ENCODE data around the gene PPP2R3B. TPM values are rescaled to one million over a fixed set of nuclear protein-coding genes. Genes with fewer than 3 reads are reported as not detected.
A peak's percentile ranks its signal among the peaks of the same experiment; 100 is the strongest.
"Not testable (repeated sequence)": the region's sequence is repeated elsewhere in the genome, so short reads cannot be mapped to it uniquely, and the experiment has no call there.

PPP2R3B gene
- total RNA-seq, 4 donors from 2014 or later = 9.7 to 15.2 (median 12.3) TPM

DNA sequence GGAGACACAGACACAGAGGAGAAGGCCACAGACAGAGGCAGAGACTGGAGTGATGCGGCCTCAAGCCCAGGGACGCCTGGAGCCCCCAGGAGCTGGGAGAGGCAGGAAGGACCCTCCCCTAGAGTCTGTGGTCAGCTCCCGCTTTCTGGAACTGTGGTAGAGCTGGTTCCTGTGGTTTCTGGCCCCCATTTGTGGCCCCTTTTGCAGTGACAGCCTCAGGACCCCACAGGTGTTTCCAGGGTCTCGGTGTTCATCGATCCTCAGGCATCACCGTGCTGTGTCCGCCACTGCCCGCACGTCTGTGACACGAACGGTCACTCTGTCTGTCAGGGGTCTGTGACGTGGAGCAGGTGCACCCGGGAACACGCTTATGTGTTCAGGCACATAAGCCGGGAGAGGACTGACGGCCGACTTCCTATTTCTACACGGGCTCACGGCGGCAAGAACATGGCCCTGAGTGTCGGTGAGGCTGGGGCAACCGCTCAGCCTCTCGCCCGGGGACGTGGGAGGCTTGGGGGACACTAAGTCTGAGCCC lies 76.0 kb downstream of the PPP2R3B start:
- Histone ChIP-seq H3K27ac (no peak overlapping the region), H3K36me3 (peaks cover 65 to 71% of the 10 kb centered on the region in 2 donors), H3K4me1 (no peaks in the 10 kb centered on the region), H3K9me3 (no peaks in the 10 kb centered on the region), H3K27me3 (no peaks in the 10 kb centered on the region), H3K4me3 (replicated peaks in 1 of 3) (no peak overlapping the region)
- WGBS, 2 donors = 92 to 97% methylated on average over 15 to 19 of the region's 25 CpGs
- no peak for TF ChIP-seq POLR2A (IDR thresholded peaks at IDR 0.05)
- TF ChIP-seq, protein P1, sequence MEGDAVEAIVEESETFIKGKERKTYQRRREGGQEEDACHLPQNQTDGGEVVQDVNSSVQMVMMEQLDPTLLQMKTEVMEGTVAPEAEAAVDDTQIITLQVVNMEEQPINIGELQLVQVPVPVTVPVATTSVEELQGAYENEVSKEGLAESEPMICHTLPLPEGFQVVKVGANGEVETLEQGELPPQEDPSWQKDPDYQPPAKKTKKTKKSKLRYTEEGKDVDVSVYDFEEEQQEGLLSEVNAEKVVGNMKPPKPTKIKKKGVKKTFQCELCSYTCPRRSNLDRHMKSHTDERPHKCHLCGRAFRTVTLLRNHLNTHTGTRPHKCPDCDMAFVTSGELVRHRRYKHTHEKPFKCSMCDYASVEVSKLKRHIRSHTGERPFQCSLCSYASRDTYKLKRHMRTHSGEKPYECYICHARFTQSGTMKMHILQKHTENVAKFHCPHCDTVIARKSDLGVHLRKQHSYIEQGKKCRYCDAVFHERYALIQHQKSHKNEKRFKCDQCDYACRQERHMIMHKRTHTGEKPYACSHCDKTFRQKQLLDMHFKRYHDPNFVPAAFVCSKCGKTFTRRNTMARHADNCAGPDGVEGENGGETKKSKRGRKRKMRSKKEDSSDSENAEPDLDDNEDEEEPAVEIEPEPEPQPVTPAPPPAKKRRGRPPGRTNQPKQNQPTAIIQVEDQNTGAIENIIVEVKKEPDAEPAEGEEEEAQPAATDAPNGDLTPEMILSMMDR (IDR thresholded peaks at IDR 0.05) = no peak
- peak in 1 of 2 donors; percentile 2 for DNase-seq
- intact Hi-C loops (cut with DNase I) = no loop called here

DNA sequence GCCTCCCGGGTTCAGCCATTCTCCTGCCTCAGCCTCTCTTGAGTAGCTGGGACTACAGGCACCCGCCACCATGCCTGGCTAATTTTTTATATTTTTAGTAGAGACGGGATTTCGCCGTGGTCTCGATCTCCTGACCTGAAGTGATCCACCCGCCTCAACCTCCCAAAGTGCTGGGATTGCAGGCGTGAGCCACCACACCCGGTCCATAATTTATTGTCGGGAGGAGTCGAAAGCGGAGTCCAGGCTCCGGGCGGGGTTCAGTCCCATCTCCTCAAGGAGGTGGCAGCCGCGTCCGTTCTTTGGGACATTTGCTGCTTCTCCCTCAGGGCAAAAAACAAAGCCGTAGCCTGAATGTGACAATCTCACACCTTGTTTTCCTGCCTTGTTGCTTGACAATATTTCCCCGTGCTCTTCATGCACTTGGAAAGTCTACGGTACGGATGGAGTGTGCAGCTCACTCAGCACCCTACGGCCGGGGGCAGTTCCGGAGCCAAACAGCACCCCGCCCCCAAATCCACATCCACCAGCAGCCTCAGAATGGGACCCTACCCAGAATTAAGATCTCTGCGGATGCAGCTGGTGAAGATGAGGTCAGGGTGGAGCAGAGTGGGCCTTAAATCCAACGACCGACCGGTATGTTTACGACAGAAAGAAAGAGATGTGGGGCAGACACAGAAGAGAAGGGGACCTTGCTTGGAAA lies 77.7 kb downstream of the PPP2R3B start:
- Histone ChIP-seq H3K36me3 (peaks cover 66 to 70% of the 10 kb centered on the region in 2 donors), H3K4me3 (replicated peaks in 1 of 3) (no peak overlapping the region), H3K9me3 (no peaks in the 10 kb centered on the region), H3K27ac (no peak overlapping the region), H3K4me1 (no peaks in the 10 kb centered on the region), H3K27me3 (no peaks in the 10 kb centered on the region)
- TF ChIP-seq POLR2A (IDR thresholded peaks at IDR 0.05) = no peak
- TF ChIP-seq, protein P1 (IDR thresholded peaks at IDR 0.05) = no peak
- DNase-seq = no peak
- 97% methylated on average over 29 to 30 of the region's 30 CpGs for WGBS, 2 donors
- intact Hi-C loops (cut with DNase I) = no loop called here

DNA sequence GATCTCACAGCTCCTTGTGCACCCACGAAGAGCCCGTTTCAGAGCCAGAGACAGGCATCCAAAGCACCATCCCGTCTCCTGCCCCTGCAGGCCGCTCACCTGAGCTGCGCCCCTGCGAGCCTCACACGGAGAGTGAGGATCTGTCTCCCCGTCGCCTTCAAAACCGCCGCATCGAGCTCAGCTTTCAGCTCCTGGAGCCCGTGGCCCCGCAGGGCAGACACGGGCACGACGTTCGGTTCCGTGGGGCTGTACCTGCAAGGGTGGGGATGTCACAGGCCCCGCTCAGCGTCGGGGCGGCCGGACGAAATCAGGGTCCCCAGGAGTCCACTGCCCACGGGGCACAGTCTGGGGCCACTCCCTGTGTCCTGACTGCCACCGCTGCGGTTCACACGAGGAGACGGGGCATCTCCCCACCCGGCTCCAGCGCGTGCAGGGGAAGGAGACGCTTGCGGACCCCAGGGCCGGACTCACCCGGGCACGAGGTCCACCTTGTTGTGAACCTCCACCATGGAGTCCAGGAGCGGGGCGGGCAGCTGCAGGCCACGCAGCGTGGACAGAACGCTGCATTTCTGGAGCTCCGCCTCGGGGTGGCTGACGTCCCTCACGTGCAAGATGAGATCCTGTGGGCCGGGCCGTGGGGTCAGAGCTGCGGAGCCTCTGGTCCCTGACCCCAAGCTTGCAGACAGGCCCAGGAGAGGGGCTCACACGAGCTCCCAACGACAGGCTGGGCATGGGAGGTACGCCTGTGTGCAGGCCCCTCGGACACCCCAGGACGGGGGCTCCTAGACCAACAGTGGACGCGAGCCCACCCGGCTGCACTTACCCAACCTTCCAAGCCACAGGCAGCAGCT lies 79.2 kb downstream of the PPP2R3B start:
- Histone ChIP-seq H3K27me3 (no peaks in the 10 kb centered on the region), H3K27ac (no peak overlapping the region), H3K9me3 (no peaks in the 10 kb centered on the region), H3K4me1 (no peaks in the 10 kb centered on the region), H3K36me3 (peaks cover 53 to 57% of the 10 kb centered on the region in 2 donors), H3K4me3 (replicated peaks in 1 of 3) (no peak overlapping the region)
- 97 to 98% methylated on average over 24 to 39 of the region's 58 CpGs for WGBS, 2 donors
- intact Hi-C loops (cut with DNase I) = no loop called here
- peak in 1 of 2 donors; percentile 2 for DNase-seq
- TF ChIP-seq, protein P1 (IDR thresholded peaks at IDR 0.05) = no peak
- no peak for TF ChIP-seq POLR2A (IDR thresholded peaks at IDR 0.05)

DNA sequence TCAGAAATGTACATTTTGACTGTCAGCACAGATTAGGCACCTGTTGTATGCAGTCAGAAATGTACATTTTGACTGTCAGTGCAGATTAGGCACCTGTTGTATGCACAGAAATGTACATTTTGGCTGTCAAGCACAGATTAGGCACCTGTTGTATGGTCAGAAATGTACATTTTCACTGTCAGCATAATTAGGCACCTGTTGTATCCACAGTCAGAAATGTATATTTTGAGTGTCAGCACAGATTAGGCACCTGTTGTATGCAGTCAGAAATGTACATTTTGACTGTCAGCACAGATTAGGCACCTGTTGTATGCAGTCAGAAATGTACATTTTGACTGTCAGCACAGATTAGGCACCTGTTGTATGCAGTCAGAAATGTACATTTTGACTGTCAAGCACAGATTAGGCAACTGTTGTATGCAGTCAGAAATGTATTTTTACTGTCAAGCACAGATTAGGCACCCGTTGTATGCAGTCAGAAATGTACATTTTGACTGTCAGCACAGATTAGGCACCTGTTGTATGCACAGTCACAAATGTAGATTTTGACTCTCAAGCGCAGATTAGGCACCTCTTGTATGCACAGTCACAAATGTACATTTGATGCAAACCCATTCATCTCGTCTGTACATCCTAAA lies 80.0 kb downstream of the PPP2R3B start:
- H3K4me3 ChIP-seq (replicated peaks in 1 of 3); H3K4me1 ChIP-seq; H3K27me3 ChIP-seq; DNase-seq; intact Hi-C loops (cut with DNase I); H3K9me3 ChIP-seq; H3K27ac ChIP-seq: not testable (repeated sequence)
- H3K36me3 ChIP-seq = peaks cover 46 to 49% of the 10 kb centered on the region in 2 donors
- WGBS, 2 donors = 96 to 97% methylated on average over 3 of the region's 3 CpGs

DNA sequence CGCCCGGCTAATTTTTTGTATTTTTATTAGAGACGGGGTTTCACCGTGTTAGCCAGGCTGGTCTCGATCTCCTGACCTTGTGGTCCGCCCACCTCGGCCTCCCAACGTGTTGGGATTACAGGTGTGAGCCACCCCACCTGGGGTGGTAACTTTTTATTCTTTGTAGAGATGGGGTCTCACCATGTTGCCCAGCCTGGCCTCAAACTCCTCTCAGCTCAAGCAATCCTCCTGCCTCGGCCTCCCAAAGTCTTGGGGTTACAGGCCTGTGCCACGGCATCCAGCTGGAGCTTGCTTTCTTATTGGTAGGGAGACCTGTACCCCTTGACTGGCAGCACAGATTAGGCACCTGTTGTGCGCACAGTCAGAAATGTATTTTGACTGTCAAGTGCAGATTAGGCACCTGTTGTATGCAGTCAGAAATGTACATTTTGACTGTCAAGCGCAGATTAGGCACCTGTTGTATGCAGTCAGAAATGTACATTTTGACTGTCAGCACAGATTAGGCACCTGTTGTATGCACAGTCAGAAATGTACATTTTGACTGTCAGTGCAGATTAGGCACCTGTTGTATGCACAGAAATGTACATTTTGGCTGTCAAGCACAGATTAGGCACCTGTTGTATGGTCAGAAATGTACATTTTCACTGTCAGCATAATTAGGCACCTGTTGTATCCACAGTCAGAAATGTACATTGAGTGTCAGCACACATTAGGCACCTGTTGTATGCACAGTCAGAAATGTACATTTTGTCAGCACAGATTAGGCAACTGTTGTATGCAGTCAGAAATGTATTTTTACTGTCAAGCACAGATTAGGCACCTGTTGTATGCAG lies 80.7 kb downstream of the PPP2R3B start:
- H3K27ac ChIP-seq; intact Hi-C loops (cut with DNase I); H3K9me3 ChIP-seq; H3K4me1 ChIP-seq; H3K27me3 ChIP-seq; H3K4me3 ChIP-seq (replicated peaks in 1 of 3): not testable (repeated sequence)
- H3K36me3 ChIP-seq = peaks cover 39 to 42% of the 10 kb centered on the region in 2 donors
- 90 to 96% methylated on average over 10 to 12 of the region's 12 CpGs for WGBS, 2 donors
- peak in 1 of 2 donors; percentile 1 for DNase-seq
